HepG2 (cell line): Measurements from ENCODE around the gene VDAC2. TPM values are rescaled to one million over a fixed set of nuclear protein-coding genes. Genes with fewer than 3 reads are reported as not detected.

ENCODE experiments used
- AGO2 ChIP-seq: fragments of 200-400 bp; formaldehyde crosslinking; optimal IDR thresholded peaks from 2 replicates; pipeline ENCODE3; 2017; ENCODE audit warnings: mild to moderate bottlenecking, low read depth, low read length, moderate library complexity
- HBP1 ChIP-seq: IDR thresholded peaks from 2 replicates; pipeline ENCODE4 v1.6.1; 2016; ENCODE audit warnings: low read depth, control low read depth
- NCOA1 ChIP-seq: sonication (generic); formaldehyde crosslinking; IDR thresholded peaks from 2 replicates; pipeline ENCODE4 v1.9.0; 2021; ENCODE audit warnings: missing genetic modification reagents
- RBFOX2 ChIP-seq: fragments of 200-400 bp; formaldehyde crosslinking; IDR thresholded peaks from 2 replicates; pipeline ENCODE4 v1.6.1; 2017; ENCODE audit warnings: low read depth, mild to moderate bottlenecking, low read length
- SAP130 ChIP-seq: IDR thresholded peaks from 2 replicates; pipeline ENCODE4 v1.6.1; 2016; ENCODE audit warnings: low read depth
- ZBTB21 ChIP-seq: sonication (generic); formaldehyde crosslinking; IDR thresholded peaks from 2 replicates; pipeline ENCODE4 v1.4.0; 2020; ENCODE audit warnings: missing genetic modification reagents
- ZNF441 ChIP-seq: sonication (generic); formaldehyde crosslinking; IDR thresholded peaks from 2 replicates; pipeline ENCODE4 v1.7.0; 2021; ENCODE audit warnings: missing genetic modification reagents, borderline replicate concordance
- ZNF543 ChIP-seq: sonication (generic); formaldehyde crosslinking; IDR thresholded peaks from 2 replicates; pipeline ENCODE4 v1.4.0; 2020; ENCODE audit warnings: mild to moderate bottlenecking, missing genetic modification reagents
- ZNF569 ChIP-seq: sonication (generic); formaldehyde crosslinking; IDR thresholded peaks from 2 replicates; pipeline ENCODE4 v1.5.0; 2020; ENCODE audit warnings: mild to moderate bottlenecking, missing genetic modification reagents, moderate library complexity, borderline replicate concordance
- polyA plus RNA-seq, 8 experiments: library from polyadenylated mRNA; depleted of rRNA in 3 of 8; stranded (reverse) in 7 of 8; unstranded in 1 of 8; fragments of >200 nt; fragmentation: Illumina TruSeq in 4 of 8; extraction: Trizol in 4 of 8; gene quantifications; 2 replicates each; pipeline versions ENCODE4 v1.2.1 to v1.2.3, GENCODE V29; 2011 to 2016; ENCODE audit warnings: low read depth in 4 of 8, missing spikeins in 1 of 8, mixed read lengths in 1 of 8; ENCODE audit not compliant: insufficient read depth in 1 of 8
- total RNA-seq, 5 experiments: library from RNA; depleted of rRNA; stranded (reverse); fragments of >200 nt; fragmentation: Illumina TruSeq; extraction: Trizol; gene quantifications; 2 replicates each; pipeline ENCODE4 v1.2.3, GENCODE V29; 2016; ENCODE audit warnings: low read depth in 1 of 5
- TF ChIP-seq, protein P1 (sequence below), 2 experiments: IDR thresholded peaks; 2 replicates each; pipeline ENCODE4 v1.6.1; 2011 to 2012; ENCODE audit warnings: low read length in 2 of 2, borderline replicate concordance in 1 of 2, low read depth in 1 of 2, mild to moderate bottlenecking in 1 of 2, moderate library complexity in 1 of 2

The VDAC2 gene
- total and polyA plus RNA-seq, 2 of the 13 experiments (the other 11 are each of a cell fraction or from before 2014, with no cell fraction given), result 67.9 to 222 TPM

- no peak for TF ChIP-seq ZBTB21 (CRISPR knock-in tag)
- TF ChIP-seq, protein P1, sequence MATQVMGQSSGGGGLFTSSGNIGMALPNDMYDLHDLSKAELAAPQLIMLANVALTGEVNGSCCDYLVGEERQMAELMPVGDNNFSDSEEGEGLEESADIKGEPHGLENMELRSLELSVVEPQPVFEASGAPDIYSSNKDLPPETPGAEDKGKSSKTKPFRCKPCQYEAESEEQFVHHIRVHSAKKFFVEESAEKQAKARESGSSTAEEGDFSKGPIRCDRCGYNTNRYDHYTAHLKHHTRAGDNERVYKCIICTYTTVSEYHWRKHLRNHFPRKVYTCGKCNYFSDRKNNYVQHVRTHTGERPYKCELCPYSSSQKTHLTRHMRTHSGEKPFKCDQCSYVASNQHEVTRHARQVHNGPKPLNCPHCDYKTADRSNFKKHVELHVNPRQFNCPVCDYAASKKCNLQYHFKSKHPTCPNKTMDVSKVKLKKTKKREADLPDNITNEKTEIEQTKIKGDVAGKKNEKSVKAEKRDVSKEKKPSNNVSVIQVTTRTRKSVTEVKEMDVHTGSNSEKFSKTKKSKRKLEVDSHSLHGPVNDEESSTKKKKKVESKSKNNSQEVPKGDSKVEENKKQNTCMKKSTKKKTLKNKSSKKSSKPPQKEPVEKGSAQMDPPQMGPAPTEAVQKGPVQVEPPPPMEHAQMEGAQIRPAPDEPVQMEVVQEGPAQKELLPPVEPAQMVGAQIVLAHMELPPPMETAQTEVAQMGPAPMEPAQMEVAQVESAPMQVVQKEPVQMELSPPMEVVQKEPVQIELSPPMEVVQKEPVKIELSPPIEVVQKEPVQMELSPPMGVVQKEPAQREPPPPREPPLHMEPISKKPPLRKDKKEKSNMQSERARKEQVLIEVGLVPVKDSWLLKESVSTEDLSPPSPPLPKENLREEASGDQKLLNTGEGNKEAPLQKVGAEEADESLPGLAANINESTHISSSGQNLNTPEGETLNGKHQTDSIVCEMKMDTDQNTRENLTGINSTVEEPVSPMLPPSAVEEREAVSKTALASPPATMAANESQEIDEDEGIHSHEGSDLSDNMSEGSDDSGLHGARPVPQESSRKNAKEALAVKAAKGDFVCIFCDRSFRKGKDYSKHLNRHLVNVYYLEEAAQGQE (IDR thresholded peaks at IDR 0.05; ENCODE audit: borderline replicate concordance in 1 of 2, low read depth in 1 of 2, low read length in 2 of 2), result no peak
- peak; percentile 85; the same call in 1 of the 2 replicates for TF ChIP-seq HBP1 (CRISPR knock-in tag)
- TF ChIP-seq RBFOX2, result peak; percentile 70
- TF ChIP-seq SAP130 (CRISPR knock-in tag), result peak; percentile 47
- TF ChIP-seq NCOA1 (CRISPR knock-in tag), result no peak
- TF ChIP-seq ZNF569 (CRISPR knock-in tag), result no peak
- TF ChIP-seq ZNF441 (CRISPR knock-in tag), result peak; percentile 9; the same call in 1 of the 2 replicates
- TF ChIP-seq ZNF543 (CRISPR knock-in tag), result no peak
- peak; percentile 86 for TF ChIP-seq AGO2
These were observed 553 bp downstream of the VDAC2 start (continued) for GRCh38 chr10:75211007-75211691.
